Erythroblast (primary cell): Measurements from ENCODE around the gene HS6ST1.

Experiments used
- DNase-seq, 2 experiments: peaks; one replicate each; lab custom pipeline; 2025; lab: John Stamatoyannopoulos, UW
- GATA1 ChIP-seq: IDR thresholded peaks from 2 replicates; pipeline ENCODE4 v1.6.1; 2011; ENCODE audit warnings: low read depth, mild to moderate bottlenecking, control low read depth, low read length, moderate library complexity
- POLR2A ChIP-seq: IDR thresholded peaks from 2 replicates; pipeline ENCODE4 v1.6.1; 2011; ENCODE audit warnings: mild to moderate bottlenecking, low read length

HS6ST1 gene

DNA sequence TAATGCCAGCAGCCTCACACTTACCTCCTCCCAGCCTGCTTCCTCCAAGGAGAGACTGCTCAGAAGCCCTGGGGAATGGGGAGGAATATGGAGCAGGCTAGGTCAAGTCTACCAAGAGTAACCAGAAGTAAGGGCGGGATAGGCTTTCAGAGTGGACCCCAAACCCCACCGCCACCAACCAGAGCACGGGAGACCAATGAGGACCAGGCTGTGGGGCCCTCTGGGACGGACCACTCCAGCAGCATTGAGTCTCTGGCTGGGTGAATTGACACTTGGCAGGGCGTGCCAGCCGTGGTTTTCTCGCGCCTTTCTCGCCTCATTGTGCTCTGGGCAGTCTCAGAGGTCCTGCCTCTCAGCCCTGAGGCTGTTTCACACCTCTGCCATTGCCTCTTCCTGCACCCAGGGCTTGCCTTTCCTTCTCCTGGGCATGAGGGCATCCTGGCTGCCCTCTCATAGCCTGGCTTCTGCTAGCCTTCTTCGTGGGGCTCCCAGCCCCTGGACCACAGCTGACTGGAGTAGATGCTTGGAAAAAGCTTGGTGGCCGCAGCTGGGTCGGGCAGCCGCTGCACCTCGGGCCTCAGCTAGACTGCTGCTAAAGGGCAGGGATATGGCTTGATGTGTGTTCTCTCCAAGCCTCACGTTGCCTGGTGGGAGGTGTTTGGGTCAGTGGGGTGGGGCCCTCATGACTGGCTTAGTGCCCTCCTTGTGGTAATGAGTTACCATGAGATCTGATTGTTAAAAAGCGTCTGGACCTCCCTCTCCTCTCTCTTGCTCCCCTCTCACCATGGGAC, 40.5 kb upstream of the HS6ST1 start:
- DNase-seq, result no peak
- TF ChIP-seq GATA1 (no peak), POLR2A (no peak)

DNA sequence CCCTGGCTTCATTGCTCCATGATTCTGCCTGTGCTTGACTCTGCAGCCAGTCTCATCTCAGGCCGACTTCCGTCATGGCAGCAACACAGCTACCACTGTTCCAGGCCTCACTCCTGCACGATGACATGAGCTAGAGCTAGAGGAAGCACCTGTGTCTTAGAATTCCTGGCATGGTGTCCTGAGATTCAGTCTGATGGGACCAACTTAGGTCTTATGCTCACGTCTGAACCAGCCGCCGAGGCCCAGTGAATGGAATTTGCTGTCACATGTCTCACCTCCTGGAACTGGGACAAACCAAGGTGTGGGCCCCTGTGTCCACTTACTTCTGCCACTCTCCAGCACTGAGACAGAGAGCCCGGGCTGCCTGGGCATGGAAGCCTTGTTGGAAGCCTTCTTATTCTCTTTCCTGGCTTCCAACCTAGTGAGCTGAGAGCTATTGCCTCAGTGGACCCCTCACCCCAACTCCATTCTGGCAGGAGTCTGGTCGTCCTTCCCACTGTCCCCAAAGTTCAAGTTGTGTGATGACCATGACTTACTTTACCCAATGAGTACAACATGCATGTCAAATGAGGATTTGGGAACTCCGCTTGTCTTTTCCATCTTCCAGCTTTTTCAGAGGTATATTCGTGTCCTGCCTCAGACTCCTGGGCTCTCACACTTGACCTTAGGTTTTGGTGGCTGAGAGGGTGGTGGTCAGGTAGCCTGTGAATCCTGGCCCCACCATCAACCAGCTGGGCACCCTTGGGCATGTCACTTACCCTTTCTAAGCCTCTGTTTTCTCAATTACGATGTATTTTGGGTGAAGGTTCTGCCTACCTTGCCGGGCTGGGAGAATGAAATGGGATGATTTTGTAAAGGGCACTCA, 39.1 kb upstream of the HS6ST1 start:
- TF ChIP-seq POLR2A (no peak), GATA1 (no peak)
- no peak for DNase-seq

GRCh38 chr2:128356127-128356526, 37.5 kb upstream of the HS6ST1 start:
- no peak for TF ChIP-seq GATA1
- TF ChIP-seq POLR2A, result no peak
- no peak for DNase-seq

DNA sequence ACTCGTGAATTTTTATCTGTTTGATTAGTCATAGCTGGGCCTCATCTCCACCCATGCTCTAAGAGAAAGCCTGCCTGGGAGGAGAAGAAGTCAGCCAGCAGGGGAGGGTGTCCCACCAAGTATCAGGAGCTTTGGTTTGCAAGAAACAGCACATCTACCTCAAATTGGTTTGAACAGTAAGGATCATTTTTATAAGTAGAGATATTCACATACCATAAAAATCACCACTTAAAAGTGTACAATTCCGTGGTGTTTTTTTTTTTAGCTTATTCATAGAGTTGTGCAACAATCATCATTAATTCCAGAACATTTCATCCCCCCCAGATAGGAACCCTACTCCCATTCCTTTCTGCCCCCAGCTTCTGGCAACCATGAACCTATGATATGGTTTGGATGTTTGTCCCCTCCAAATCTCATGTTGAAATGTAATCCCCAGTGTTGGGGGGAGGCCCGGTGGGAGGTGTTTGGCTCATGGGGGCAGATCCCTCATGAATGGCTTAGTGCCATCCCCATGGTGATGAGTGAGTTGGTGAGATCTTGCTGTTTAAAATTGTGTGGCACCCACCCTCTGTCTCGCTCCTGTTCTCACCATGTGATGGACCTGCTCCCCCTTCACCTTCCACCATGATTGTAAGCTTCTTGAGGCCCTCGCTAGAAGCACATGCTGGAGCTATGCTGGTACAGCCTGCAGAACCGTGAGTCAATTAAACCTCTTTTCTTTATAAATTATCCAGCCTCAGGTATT, 36.2 kb upstream of the HS6ST1 start:
- DNase-seq, result peak; percentile 15 to 18
- TF ChIP-seq GATA1, result no peak
- TF ChIP-seq POLR2A, result no peak

GRCh38 chr2:128354161-128354560, 35.5 kb upstream of the HS6ST1 start:
- no peak for TF ChIP-seq POLR2A
- no peak for TF ChIP-seq GATA1
- no peak for DNase-seq

DNA sequence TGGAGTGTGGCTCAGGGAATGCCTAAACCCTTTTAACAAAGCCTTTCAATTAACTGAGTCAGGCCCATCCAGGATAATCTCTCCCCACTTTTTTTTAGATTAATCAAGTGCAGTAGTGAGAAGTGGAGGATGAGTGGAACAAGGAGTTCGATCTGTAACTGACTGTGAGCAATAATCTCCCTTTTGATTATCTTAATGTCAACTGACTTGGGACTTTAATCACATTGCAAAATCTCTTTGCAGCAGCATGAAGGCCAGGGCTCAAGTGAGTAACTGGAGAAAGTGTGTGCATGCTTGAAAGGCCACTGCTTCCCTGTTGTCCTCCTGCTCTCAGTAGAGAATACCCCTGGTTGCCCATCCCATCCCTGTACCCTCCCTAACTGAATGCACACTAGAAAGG, 32.1 kb upstream of the HS6ST1 start:
- TF ChIP-seq POLR2A, result no peak
- no peak for TF ChIP-seq GATA1
- DNase-seq, result no peak

DNA sequence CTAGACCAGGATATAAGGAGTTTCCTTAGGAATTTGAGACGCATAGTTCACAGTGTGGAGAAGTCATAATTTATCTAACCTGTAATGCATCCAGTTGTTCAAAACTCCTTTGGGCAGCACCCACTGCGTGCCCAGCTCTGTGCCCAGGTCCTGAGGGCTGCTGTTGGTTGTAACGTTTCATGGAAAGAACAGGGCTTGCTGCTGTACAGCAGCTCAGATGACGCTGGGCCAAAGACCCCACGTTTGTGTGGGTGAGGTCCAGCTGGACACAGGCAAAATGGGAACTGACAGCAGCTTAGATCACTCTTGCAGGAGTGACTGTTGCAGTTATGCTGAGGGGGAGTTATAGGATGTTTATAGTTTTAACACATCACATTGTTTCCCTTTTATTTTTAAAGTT, 30.0 kb upstream of the HS6ST1 start:
- TF ChIP-seq POLR2A (no peak), GATA1 (no peak)
- DNase-seq, result no peak

DNA sequence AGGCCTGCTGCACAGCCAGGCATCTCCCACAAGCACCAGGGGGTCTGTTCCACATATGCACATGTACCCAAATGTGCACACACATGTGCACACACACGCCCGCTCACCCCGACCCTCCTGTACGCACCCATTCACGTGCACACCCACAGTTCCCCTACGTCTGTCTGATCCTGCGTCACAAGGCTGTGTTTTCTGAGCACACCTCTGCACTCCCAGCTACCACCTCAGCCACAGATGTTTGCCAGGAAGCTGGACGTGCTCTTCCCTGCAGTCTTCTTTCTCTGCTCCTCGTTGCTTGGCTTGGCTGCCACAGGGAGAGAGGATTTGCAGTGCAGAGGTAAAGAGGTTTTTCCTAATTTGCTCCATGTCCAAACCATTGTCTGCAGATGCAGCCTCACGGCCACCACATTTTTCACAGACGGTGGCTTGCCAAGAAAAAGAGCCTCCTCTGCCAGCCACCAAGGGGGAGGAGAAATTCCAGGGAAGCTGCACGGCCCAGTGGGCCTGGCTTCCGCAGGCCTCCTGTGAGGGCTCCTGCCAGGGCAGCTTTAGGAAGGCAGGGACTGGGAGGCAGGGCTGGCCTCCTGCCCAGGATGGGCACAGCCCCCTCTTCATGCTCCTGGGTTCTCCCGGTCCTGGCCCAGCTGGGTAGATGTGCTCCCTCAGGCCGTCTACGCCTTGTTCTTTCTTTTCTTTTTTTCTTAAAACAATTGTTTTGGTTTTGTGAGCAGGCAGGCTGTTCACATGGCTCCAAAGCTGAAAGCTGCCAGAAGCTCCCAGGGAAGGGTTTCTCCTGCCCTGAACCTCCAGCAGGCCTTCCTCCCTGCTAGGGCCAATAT, 29.3 kb upstream of the HS6ST1 start:
- no peak for TF ChIP-seq GATA1
- TF ChIP-seq POLR2A, result no peak
- no peak for DNase-seq

DNA sequence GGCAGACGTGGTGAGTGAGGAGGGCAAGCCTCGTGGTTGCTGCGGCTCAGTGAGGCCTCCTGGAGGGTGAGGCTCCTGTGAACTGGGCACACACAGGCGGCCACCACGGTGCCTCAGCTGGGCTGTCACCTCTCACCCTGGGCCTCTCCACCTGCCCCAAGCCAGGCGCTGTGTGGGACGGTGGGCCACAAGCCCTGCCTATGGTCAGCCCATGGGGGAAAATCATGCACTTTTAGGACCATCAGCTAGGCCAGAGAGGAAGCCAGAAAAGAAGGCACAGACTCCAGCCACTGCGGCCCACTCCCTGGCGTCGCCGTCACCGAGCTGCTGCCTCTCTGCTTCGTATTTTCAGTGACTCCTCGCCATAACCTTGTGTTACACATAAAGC, 28.5 kb upstream of the HS6ST1 start:
- DNase-seq, result no peak
- TF ChIP-seq GATA1 (no peak), POLR2A (no peak)

DNA sequence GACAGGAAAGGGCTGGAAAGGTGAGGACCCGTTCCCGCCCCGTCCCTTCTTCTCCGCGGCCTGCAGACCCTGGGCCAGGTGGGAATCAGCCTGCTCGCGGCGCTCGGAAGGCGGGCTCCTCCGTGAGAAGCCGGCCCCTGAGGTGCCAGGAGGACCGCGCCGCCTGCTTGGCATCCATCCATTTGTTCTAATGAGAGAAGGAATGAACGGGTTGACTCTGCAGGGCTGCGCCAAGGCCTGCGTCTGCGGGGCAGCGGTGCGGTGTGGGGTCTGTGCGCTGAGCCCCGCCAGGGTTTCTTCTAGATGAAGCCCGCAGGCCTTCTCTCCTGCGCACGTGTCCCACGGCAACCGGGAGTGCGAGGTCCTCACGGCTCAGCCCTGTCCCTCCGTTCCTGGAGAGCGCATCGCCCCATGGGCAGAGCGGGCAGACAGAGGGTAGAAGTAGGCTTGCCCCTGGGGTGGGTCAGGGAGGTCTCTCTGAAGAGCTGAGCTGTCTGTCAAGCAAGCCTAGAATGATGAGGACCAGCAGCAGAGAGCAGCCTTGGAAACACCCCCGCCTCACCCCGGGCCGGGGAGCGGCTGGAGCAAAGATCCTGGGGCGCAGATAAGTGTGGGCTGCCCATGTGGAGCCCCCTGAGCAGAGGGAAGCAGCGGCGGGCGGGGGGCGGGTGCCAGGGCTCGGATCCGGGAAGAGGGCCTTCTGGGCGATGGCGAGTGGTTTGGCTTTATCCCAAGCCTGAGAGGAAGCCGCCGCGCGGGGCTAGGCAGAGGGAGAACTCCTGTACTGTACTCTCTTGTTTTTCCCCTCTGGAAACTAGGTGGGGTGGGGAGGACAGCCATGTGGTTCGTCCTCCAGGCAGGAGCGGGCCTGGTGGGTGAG, 27.9 kb upstream of the HS6ST1 start:
- no peak for TF ChIP-seq GATA1
- TF ChIP-seq POLR2A, result no peak
- DNase-seq, result no peak

- no peak for DNase-seq
- TF ChIP-seq POLR2A, result no peak
- no peak for TF ChIP-seq GATA1
These were observed 26.9 kb upstream of the HS6ST1 start for GRCh38 chr2:128345436-128346165.

GRCh38 chr2:128344101-128344500, 25.4 kb upstream of the HS6ST1 start:
- TF ChIP-seq GATA1, result no peak
- no peak for TF ChIP-seq POLR2A

More at GRCh38 chr2:128344101-128344500, 25.4 kb upstream of the HS6ST1 start:
- DNase-seq, result no peak
